NCI-H2107 (cell line): Measurements from ENCODE around the gene POC1A.

Source experiments
- DNase-seq: peaks from one replicate; lab custom pipeline; 2025; lab: John Stamatoyannopoulos, UW

POC1A gene

DNA sequence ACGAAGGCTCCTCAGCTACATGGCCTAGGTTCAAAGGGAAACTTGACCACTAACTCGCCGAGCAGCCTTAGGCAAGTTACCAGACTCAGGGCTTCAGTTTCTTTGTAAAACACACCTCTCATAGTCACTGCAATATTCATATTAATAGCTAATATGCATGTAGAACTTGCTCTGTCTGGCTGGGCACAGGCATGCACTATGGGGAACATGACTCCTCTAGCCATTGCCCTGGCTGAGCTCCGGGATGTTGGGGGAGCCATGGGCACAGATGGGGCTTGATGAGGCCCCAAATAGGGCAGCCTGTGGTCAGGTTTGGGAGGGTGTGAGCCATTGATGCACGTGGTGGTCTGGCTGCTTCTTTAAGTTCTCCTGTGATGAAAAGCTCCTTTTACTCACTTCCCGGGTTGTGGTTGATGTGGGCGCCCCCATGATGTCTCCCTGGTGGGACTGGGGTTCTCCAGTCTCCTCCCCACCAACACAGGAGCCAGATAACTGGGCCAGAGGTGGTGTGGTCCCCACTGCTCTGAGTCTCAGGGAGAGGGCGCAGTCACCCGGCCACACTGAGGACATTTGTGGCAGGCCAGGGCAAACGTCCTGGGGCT lies 68.4 kb downstream of the POC1A start:
- DNase-seq, result no peak

DNA sequence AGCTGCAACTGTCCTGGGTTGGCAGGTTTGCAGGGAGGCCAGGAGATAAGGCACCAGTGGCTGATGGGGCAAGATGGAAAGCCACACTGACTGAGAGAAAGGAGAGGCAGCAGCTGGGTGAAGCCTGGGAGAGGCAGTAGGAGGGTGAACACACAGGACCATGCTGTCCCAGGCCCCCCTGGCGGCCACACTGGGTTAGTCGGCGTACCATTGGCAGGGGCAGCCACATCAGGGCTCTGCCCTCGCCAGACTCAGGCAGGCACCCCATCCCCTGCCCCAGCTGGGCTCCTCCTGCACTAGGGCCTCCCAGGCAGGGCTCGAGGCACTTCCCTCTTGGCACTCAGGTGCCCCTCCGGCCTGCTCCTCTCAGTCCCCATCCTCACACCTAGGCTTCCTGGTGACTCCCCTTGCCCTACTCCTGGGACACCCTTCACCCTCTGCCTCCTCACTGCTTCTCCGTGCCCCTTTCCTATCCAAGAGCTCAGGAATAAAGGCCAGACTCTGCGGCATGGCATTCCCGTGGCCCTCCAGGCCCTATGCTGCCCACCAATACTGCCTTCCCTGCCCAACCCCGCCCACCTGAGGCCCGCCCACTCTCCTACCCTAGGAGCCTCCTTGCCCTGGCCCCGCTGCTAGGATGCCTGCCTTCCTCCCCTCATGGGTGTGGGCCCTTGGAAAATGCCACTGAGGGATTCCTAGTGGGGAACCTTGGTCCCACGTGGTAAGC lies 69.1 kb downstream of the POC1A start:
- no peak for DNase-seq

DNA sequence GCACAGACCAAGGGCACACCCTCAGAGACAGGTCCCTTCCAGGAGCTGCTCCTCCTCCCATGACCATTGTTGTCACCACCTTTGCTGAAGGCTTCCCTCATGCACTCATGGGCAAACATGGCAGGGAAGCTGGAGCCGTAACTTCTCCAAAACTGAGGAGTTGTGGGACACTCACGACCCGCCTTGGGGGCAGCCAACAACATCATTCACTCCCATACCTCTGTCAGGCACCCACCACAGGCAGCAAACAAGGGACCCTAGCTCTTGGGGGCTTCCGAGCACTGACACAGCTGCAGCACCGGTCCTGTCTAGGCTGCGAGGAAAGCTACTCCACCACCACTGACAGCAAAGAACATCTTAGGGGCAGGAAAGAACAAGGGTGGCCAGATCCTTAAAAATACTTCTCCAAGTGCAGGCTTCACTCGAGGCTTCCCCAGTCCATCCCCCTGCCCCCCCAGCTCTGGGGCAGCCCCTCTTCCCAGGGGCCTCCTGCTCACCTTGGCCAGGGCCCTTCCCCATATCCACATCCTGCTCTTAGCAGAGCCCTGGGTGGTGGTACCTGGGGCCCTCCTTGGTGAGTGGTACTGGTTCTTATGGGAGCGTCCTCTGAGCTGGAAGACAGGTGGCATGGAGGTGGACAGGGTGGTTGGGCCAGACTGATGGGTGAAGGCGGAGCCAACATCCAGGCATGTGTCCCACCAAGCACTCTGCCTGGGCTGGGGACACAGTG lies 69.8 kb downstream of the POC1A start:
- no peak for DNase-seq

DNA sequence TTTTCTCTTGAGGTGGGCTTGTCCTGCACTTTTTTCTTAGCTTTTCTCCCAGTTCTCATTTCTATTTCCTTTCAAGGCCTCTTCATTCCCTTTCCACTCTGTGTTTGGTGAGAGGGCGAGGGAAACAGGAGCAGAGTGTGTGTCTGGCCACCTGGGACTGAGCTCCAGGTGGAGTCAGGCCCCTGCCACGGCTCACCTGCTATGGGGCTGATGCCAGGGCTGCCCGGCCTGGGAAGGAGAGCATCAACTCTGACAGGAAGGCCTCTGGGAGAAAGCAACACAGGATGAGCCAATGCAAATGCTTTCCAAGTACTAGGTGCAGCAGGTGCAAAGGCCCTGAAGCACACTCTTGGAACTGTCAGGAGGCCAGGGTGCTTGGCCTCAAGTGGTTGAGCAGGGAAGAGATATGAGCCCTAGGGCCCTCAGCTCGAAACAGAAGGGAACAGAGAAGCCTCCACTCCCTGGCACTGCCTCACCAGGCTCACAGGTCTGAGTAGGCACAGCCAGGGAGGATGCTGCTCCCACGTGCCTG lies 70.6 kb downstream of the POC1A start:
- DNase-seq, result no peak

DNA sequence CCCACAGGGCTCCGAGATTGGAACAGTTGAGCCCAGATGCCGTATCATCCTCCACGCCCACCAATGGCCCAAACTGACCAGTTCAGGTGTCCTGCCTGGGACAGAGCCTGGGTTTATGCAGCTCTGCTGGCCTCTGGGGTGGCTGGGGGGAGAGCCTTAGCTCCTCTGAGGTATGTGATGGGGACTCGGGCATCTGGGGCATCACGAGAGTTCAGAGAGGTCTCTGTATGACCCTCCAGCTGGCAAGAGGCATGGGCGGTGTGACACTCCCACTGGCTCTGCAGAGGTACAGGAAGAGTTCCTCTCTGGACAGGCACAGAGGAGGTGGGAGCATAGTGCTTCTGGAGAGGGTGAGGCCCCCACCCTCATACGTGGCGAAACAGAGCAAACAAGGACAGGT lies 71.3 kb downstream of the POC1A start:
- no peak for DNase-seq

DNA sequence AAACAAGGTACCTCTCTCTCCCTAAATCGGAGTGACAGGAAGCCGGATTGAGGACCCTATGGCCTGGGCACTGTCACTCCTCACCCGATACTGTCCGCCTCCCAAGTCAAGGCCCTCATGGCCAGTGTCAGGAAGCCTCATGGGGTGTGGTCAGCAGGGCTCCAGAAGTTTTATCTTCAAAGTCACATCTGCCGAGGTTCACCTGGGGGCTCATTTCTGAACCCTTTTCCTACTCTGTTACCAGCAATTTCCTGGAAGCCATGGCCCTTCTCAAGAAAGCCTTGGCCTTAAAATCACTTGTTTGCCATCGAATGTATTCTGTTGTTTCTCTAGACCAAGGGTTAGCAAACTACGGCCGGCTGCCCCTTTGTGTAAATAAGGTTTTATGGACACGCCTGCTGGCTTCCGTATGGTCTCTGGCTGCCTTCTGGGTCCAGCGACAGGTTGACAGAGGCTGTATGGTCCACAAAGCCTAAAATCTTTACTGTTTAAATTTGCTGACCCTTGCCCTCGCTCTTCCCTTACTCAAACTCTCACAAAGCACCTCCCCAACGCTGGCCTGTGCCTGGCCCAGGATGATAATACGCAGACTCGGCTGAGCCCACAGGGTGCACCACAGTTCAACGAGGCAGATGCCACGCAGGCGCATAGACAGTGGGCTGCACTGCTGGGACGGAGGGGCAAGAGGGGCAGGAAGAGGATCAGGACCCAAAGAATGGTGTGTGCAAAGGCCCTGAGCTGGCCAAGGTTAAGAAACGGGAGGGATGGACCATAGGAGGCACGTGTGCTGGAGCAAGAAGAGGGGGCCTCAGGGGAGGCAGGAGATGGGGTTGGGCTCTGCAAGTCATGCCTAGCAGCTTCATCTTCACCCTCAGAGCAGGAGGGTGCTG lies 73.1 kb downstream of the POC1A start:
- DNase-seq, result no peak

DNA sequence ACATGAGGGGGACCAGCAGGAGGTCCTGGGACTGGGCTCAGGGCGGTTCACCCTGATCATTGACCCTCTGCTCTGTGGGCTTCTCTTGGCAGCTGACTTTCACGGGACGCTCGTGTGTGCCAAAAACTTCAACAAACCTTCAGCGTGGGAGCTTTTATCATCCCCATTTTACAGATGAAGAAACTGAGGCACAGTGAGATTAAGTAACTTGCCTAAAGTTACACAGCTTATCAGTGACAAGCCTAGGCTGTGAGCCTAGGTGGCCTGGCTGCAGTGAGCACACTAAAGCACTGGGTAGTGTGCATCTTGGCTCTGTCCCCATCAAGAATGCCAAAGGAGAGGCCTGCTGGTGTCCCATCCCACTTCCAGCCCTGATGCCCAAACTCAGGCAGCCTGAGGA lies 74.3 kb downstream of the POC1A start:
- no peak for DNase-seq

DNA sequence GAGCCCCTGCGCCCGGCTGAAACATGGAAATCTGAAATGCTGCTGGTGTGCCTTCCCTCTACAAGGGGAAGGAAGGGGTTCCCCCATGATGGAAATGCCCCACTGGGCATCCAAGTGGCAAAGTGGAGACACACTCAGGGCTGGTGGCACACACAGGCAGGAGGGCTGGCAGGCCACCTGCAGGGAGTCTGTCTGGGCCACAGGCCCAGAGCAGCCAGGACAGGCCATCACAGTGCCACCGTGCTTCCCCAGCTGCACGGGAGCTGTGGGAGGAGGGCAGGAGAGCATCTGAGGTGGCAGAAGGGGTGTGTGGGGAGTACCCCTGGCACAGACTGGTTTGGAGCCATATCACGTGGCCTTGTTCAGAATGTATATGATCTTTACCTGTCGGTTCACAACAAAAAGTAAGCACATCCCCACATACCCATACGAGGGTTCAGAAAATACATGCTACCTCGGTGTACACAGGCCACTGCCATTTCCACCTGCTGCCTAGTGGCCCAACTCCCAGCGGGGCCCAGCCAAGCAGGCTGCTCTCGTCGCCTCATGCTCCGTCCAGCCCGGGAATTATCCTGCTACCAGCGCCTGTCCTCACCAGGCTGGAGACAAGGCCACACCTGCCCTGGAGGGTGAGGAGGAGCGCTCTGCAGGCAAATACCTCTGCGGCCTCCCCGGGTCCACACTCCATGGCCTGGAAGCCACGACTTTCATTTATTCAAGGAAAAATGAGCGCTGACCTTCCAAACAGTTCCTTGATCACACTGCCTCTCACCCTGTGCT lies 75.3 kb downstream of the POC1A start:
- DNase-seq, result no peak

DNA sequence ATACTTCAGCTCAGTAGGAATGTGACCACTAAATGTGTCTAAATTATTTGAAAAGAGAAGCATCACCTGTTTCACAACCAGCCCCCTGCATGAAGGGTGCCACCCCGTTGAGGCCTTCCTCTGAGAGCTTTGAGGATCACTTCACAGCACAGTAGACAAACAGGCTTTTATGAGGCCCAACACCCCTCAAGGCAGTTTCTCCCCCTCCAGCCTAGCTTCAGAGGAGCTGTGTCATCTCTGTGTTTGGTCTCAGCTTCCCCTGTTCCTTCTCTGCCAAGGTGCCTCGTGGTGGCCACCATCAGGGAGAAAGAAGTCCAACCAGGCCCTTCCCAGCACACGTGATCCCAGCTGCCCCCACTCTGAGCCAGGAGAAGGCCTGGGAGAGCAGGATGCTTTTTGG lies 76.3 kb downstream of the POC1A start:
- no peak for DNase-seq

DNA sequence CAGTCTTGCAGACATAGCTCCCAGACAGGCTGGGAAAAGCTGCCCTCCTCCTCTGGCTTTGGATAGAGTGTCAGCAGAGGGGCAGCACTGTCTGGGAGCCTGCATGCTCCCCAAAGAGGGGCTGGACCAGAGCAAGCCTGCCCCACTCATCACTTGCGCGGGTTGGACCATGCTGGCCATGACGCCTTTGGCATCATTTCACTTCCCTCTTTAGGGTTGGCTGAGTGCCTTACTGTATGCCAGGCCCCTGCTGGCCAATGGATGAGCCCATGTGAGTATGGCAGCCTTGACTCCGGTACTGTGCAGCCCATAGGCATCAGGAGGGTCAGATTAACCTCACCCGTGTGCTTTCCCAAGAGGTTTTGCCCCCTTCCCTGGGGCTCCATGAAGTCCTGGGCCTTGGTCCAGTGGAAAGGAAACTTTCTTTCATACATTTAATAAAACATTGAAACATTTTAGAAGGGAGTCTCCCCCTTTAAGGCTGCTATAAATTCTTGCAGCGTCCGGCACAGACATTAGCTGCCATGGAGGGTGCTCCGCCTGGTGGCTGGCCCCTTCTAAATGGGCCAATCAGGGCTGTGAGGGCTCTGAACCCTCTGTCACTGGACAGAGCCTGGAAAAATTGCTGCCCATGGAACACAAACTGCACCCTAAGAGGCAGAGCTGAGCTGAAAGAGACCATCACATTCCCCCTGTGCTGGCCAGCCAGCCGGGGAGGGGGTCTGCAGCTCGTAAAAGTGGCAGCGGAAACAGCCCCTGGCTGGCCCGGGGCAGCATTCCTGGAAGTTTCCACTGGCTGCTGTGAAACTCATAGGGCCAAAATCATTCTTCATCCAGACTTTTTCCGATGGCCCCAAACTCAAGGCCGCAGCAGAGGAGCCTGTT lies 77.1 kb downstream of the POC1A start:
- no peak for DNase-seq

DNA sequence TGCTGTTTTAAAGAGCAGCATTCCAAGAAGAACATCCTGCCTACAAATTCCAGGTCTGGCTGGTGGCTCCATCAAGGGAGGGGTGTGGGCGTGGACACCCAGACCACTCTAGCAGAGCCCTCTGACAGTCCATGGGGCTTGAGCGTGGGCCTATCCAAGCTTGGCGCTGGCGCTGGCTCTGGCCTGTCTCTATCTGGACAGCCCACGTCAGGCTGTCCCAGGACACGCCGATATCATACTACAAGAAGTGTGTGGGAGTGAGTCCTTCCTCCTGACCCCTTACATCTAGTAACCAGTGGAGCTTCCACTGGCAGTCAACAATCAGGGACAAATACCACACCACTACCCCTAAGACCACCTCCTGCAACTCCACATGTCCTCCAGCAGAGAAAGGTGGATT lies 80.7 kb downstream of the POC1A start:
- no peak for DNase-seq

DNA sequence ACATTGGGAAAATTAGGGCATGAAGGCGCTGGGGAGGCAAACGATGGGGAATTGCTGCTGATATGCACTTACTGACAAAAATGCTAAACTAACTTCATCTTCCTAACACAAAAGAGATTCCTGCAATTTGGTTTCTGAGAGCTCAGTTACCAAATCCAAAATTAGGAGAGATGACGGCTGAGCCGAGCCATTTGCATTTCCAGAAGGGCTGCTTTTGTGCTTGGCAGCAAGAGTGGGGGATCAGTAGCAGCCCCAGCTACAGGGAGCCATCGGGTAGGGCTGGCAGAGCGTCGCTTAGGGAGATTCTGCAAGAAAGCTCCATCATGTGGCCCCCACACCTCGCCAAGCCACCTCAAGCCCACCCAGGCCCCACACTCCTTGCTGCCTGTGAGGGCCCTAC lies 81.8 kb downstream of the POC1A start:
- no peak for DNase-seq

DNA sequence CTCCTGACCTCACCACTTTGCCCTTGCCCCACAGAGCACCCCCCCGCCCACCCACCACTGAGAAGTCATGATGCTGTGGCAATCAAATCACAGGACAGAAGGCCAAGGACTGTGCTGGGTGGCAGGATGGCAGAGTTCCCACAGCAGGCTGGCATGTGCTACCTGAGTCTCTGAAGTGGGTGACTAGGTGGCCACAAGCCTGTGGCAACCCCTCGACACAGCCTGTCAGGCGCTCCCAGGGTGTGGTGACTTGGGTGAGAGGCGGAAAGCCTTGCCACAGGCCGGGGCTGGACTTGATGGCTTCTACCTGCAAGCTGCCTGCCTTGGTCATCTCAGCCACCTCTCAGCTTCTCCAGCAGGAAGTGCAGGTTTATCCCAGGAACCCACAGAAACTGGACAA lies 82.2 kb downstream of the POC1A start:
- DNase-seq, result no peak

DNA sequence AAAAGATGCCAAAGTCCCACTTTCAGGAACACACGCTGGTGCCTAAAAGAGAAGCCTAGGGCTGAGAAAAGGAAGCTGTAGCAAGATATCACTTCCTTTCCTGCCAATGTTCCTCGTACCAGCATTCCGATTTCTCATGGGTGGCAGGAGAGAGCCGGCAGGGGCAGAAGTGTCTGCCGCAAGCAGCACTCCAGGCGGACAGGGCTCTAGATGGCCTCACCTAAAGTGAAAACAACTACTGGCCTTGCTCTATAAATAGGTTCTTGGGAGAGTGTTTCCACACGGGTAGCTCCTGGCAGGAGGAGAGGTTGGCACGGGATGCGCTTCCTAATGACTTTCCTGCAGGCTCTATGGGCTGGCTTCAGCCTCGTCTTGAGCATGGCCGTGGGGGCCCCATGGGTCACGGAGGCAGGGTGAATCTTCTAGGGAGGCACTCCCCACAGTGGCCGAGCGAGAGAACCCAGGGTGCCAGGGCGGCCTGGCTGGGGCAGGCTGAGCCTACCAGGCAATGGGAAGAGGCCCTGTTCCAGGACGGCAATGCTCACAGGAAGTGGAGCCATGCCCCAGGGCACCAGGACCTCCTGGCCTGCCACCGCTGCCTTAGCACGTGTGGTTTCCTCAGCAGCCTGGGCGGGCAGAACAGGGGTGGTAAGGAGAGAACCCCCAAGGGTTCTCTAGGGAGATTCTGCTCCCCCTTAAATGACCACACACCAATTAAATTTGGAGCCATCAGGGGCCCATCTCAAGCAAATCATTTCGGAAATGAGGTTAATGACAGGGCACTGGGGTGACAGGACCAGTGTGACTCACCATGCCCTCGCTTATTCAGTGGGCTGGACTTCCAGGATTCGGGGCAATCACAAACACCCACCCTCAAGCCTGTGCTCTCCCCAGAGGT lies 83.2 kb downstream of the POC1A start:
- no peak for DNase-seq

DNA sequence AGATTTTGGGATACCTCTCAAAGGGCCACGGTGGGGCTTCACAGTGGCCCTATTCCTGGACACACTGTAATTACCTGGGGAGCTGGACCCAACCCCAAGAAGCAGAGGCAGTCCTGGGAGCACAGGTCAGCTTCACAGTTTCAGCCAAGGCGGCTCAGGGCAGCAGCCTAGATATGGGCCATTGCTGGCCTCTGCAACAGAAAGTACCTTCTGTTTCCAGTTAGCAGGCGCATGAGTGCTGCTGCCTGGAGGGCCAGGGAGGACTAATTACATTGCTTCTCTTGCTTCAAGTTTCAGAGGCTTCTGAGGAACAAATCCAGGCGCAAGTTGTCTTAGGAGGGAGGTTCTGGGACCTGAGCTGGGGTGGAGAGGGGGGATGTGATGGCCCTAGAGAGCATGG lies 84.4 kb downstream of the POC1A start:
- no peak for DNase-seq

DNA sequence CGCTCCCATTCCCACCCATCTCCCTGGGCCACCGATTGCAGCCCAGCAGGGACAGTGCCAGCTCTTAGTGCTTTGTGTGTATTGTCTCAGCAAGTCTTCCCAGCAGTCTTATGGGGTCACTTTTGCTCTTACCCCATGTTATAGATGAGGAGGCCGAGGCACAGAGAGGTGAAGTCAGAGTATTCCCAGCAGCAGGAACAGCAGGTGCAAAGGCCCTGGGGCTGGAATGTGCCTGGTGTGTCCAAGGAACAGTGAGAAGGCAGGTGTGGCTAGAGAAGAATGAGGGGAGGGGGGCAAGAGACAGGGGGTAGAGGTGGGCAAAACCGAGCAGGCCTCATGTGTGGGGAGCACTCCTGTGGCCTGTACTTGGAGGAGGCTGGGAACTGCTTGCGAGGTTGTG lies 85.1 kb downstream of the POC1A start:
- DNase-seq, result no peak

DNA sequence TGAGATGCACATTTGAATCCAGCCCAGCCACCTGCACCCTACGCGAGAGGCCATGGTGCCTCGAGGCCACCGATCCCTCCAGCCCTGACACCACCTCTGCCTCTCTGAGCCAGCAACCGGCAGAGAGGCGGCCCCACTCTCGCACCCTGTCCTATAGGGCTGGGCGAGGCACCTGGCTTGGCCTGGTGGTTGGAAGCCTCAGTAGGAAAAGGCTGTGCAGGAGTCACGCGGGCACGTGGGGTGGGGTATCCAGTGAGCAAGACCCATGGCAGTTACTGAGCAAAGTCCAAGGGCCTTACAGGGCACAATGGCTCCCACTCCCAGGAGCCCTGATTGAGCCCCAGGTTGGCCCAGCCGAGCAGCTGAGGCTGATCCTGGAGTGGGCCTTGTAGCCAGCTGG lies 85.5 kb downstream of the POC1A start:
- no peak for DNase-seq

DNA sequence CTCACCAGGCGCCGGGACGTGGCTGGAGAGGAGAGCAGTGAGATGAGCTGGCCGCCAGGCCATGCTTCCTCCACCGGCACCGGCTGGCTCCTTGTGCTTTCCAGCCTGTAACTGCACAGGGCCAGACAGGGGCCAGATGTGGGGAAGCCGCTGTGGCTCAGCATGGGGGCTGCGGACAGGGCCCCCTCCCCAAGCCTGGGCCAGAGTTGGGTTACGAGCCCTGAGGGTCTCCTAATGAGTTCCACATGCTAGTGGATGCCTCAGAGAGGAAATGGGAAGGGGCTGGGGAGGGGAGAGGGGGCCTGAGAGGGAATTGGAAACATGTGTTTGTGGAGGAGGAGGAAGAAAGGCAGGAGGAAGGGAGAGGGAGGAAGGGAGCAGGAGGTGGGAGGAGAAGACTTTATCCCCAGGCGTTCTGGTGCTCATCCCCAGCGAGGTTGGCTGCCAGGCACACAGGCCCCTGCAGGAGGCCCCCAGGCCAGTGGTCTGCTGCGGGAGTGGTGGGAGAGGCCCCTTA lies 86.1 kb downstream of the POC1A start:
- DNase-seq, result no peak

DNA sequence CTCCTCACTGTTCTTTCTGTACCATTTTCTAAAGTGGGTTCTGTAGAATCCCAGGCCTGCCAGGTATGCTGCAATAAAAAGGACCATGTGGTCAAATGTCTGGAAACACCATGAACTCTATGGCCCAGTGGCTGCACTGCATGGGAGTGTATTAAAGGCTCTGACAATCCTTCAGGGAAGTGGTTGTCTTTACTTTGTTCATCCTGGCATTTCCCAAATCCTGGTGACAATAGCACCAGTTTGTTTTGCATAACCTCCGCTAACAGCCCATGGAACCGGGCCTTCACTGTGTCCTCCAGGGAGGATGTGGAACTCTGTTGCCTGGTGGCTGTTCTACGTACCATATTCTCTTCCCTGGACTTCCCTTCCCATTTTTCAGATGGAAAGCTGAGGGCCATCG lies 86.7 kb downstream of the POC1A start:
- DNase-seq, result no peak
